K562 (cell line): ENCODE data around the gene MRPL22. TPM values are rescaled to one million over a fixed set of nuclear protein-coding genes. Genes with fewer than 3 reads are reported as not detected.
"Not testable (repeated sequence)": the region's sequence is repeated elsewhere in the genome, so short reads cannot be mapped to it uniquely, and the experiment has no call there.

Source experiments
- ATAC-seq: fragments of 200-7000 bp; cut with Tn5 transposase; 3 replicates; pipeline ENCODE4 v1.9.1; 2020; ENCODE audit warnings: moderate library complexity
- BruUV-seq: library from RNA; stranded (reverse); fragments of 400-500 nt; replicated peaks from 2 replicates; lab custom pipeline; 2021; lab: Mats Ljungman, UMichigan
- CTCF ChIA-PET: fragments of 300-600 bp; formaldehyde crosslinking; extraction: SDS; loops from one replicate; lab custom pipeline; 2021; ENCODE audit warnings: low intra/inter-chr PET ratio; lab: Yijun Ruan, JAX
- POLR2A ChIA-PET: fragments of 300-600, 350-650 bp; sonication (Branson Sonifier 250); formaldehyde crosslinking; extraction: SDS; loops from one replicate; lab custom pipeline; 2021; ENCODE audit warnings: antibody characterized with exemption, inconsistent platforms; lab: Yijun Ruan, JAX
- DNase-seq, 4 experiments: peaks; one replicate each; pipeline versions ENCODE4 v3.0.0 to v3.0.0-alpha.2; 2011 to 2018; ENCODE audit warnings: low spot score in 3 of 4, mixed read lengths in 3 of 4; ENCODE audit errors: extremely low read depth in 1 of 4
- FAIRE-seq: peaks from 2 replicates; lab custom pipeline; 2011; peaks lifted over from hg19 to GRCh38; lab: Jason Lieb, UNC
- H2AFZ ChIP-seq: 2 replicates; pipeline ENCODE4 v1.6.0; 2011; ENCODE audit warnings: low read depth, low read length, control low read depth, inconsistent platforms
- H3K27ac ChIP-seq: fragments of 200-600 bp; 3 replicates; pipeline ENCODE4 v1.8.0; 2011; ENCODE audit warnings: low read depth, mild to moderate bottlenecking, control low read depth, inconsistent platforms, low read length, moderate library complexity, mixed read lengths; ENCODE audit errors: extremely low read depth
- H3K27me3 ChIP-seq, 2 experiments: fragments of 300-600 bp in 1 of 2; 2 replicates in 1 of 2; 3 replicates in 1 of 2; pipeline versions ENCODE4 v1.6.0 to v1.8.0; 2011; ENCODE audit warnings: inconsistent platforms in 2 of 2, low read length in 2 of 2, mild to moderate bottlenecking in 1 of 2, mixed read lengths in 1 of 2, moderate library complexity in 1 of 2; ENCODE audit not compliant: control insufficient read depth in 2 of 2, insufficient read depth in 2 of 2
- H3K36me3 ChIP-seq: fragments of 300-600 bp; 3 replicates; pipeline ENCODE4 v1.8.0; 2011; ENCODE audit warnings: mild to moderate bottlenecking, low read length, inconsistent platforms; ENCODE audit not compliant: control insufficient read depth, insufficient read depth
- H3K4me1 ChIP-seq, 2 experiments: fragments of 200-600 bp in 1 of 2; replicated peaks in 1 of 2; 2 replicates in 1 of 2; 3 replicates in 1 of 2; pipeline versions ENCODE4 v1.5.1 to v1.8.0; 2011; ENCODE audit warnings: inconsistent platforms in 2 of 2, low read length in 2 of 2, mild to moderate bottlenecking in 1 of 2, mixed read lengths in 1 of 2, moderate library complexity in 1 of 2; ENCODE audit not compliant: control insufficient read depth in 2 of 2, insufficient read depth in 2 of 2
- H3K4me2 ChIP-seq: 2 replicates; pipeline ENCODE4 v1.6.1; 2011; ENCODE audit warnings: low read length, control low read depth, inconsistent platforms, mixed read lengths; ENCODE audit not compliant: insufficient read depth
- H3K4me3 ChIP-seq: fragments of 200-600 bp; sonication (generic), shearing (Covaris generic); 2 replicates; pipeline ENCODE4 v1.5.1; 2016; ENCODE audit warnings: control low read depth, inconsistent platforms
- H3K79me2 ChIP-seq: fragments of 200-600 bp; 3 replicates; pipeline ENCODE4 v1.8.0; 2011; ENCODE audit warnings: low read length, inconsistent platforms; ENCODE audit not compliant: control insufficient read depth, insufficient read depth
- H3K9ac ChIP-seq, 2 experiments: 2 replicates each; pipeline versions ENCODE4 v1.6.0 to v1.6.1; 2011; ENCODE audit warnings: low read depth in 2 of 2, low read length in 2 of 2, control low read depth in 1 of 2, inconsistent platforms in 1 of 2, mild to moderate bottlenecking in 1 of 2, mixed read lengths in 1 of 2; ENCODE audit not compliant: insufficient read depth in 1 of 2
- H3K9me1 ChIP-seq: one replicate; pipeline ENCODE4 v1.6.0; 2011; ENCODE audit warnings: inconsistent platforms, mild to moderate bottlenecking, low read length, moderate library complexity; ENCODE audit not compliant: control insufficient read depth, insufficient read depth
- H3K9me3 ChIP-seq: replicated peaks from 2 replicates; pipeline ENCODE4 v1.5.1; 2011; ENCODE audit warnings: low read depth, low read length, inconsistent platforms; ENCODE audit not compliant: control insufficient read depth, insufficient read depth
- H4K20me1 ChIP-seq: replicated peaks from 2 replicates; pipeline ENCODE4 v1.6.1; 2011; ENCODE audit warnings: low read length, inconsistent platforms, mixed read lengths; ENCODE audit not compliant: control insufficient read depth, insufficient read depth
- DPF2 ChIP-seq: fragments of 450-650 bp; IDR thresholded peaks from 2 replicates; pipeline ENCODE4 v1.6.1; 2016
- RAD21 ChIP-seq, 2 experiments: fragments of 250-450 bp in 1 of 2; fragments of 450-650 bp in 1 of 2; sonication (Bioruptor Pico) in 1 of 2; formaldehyde crosslinking in 1 of 2; IDR thresholded peaks in 1 of 2; conservative IDR thresholded peaks in 1 of 2; 2 replicates each; pipeline versions ENCODE4 v1.4.0 to v1.8.0; 2020 to 2022; ENCODE audit warnings: mild to moderate bottlenecking in 2 of 2, moderate library complexity in 1 of 2
- ZBTB17 ChIP-seq: fragments of 450-650 bp; formaldehyde crosslinking; IDR thresholded peaks from 2 replicates; pipeline ENCODE4 v1.4.0; 2020; ENCODE audit warnings: mild to moderate bottlenecking
- WGBS: fragments of 100-300 bp; shearing (Covaris generic); methylation state at CpG from one replicate; pipeline ENCODE4 v1.1.6; 2016; ENCODE audit warnings: low coverage, mixed read lengths; ENCODE audit not compliant: insufficient coverage; ENCODE audit errors: missing lambda C conversion rate; 5-methylcytosine and 5-hydroxymethylcytosine counted together
- in situ Hi-C: fragments of 300-500 bp; cut with MboI; formaldehyde crosslinking; loops from 4 replicates; pipeline ENCODE4 v1.15.0; 2018; ENCODE audit warnings: inconsistent platforms, mixed read lengths
- intact Hi-C: fragments of 100-400 bp; cut with micrococcal nuclease; formaldehyde crosslinking; loops from 2 replicates; pipeline ENCODE4 v1.14.2; 2022
- polyA plus RNA-seq, 8 experiments: library from polyadenylated mRNA; depleted of rRNA in 4 of 8; stranded (reverse) in 5 of 8; unstranded in 3 of 8; fragments of >200 nt; fragmentation: Nextera tagmentation in 2 of 8; fragmentation: Illumina TruSeq in 1 of 8; extraction: Ambion mirVana in 2 of 8; extraction: Trizol in 1 of 8; gene quantifications; 2 replicates each; pipeline versions ENCODE4 v1.2.1 to v1.2.3, GENCODE V29; 2011 to 2014; ENCODE audit warnings: inconsistent platforms in 1 of 8, missing spikeins in 1 of 8
- total RNA-seq, 7 experiments: library from RNA; depleted of rRNA in 6 of 7; stranded (reverse); fragments of >200 nt in 6 of 7; fragmentation: Illumina TruSeq in 2 of 7; extraction: Trizol in 2 of 7; gene quantifications; 2 replicates each; pipeline versions ENCODE4 v1.2.1 to v1.2.3, GENCODE V29; 2011 to 2021; ENCODE audit warnings: low replicate concordance in 1 of 7
- TF ChIP-seq, protein P1 (sequence below), 2 experiments: fragments of 250-450 bp in 1 of 2; fragments of 450-650 bp in 1 of 2; sonication (Bioruptor Pico) in 1 of 2; IDR thresholded peaks; 2 replicates each; pipeline versions ENCODE4 v1.6.1 to v1.8.0; 2016 to 2021; ENCODE audit warnings: mild to moderate bottlenecking in 2 of 2, moderate library complexity in 2 of 2, missing compliant biosample characterization in 1 of 2, missing genetic modification characterization in 1 of 2

Gene MRPL22
- total and polyA plus RNA-seq, 9 of the 15 experiments (the other 6 are each of a cell fraction or from before 2014, with no cell fraction given) = 41.1 to 424 (median 102) TPM

DNA sequence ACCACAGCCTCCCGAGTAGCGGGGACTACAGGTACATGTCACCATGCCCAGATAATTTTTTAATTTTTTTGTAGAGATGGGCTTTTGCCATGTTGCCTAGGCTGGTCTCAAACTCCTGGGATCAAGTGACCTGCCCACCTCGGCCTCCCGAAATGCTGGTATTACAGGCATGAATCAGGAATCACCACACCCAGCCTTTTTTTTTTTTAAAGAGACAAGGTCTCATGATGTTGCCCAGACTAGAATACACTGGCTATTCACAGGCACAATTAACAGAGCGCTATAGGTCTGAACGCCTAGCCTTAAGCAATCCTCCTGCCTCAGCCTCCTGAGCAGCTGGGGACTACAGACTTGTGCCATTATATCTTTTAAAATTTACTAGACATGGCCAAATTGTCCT lies 39.0 kb upstream of the MRPL22 start:
- no peaks in the 10 kb centered on the region for H3K9me3 ChIP-seq
- FAIRE-seq (no peak), ATAC-seq (no peak), DNase-seq (no peak)
- no peak overlapping the region for H3K9ac ChIP-seq
- POLR2A ChIA-PET = interaction anchor here (1.1 to 1.2 kb wide), 2 partner anchors 10 to 16 kb away, joined by 3 read pairs; no protein-coding TSS in a partner anchor
- no peaks in the 10 kb centered on the region for H3K27me3 ChIP-seq
- CTCF ChIA-PET = interaction anchor here (0.6 kb wide), 1 partner anchor 11 kb away, joined by 3 read pairs; no protein-coding TSS in a partner anchor
- no peak overlapping the region for H3K27ac ChIP-seq
- no peaks in the 10 kb centered on the region for H3K79me2 ChIP-seq
- in situ Hi-C loops = no loop called here
- no TSS peak for BruUV-seq
- no peaks in the 10 kb centered on the region for H3K9me1 ChIP-seq
- H3K4me2 ChIP-seq = no peak overlapping the region
- no peak overlapping the region for H3K4me3 ChIP-seq
- TF ChIP-seq ZBTB17 (CRISPR knock-in tag) = no peak
- TF ChIP-seq RAD21 (CRISPR knock-in tag; conservative IDR thresholded peaks at IDR 0.05 in 1 of 2, IDR thresholded peaks at IDR 0.05 in 1 of 2) = no peak
- TF ChIP-seq, protein P1, sequence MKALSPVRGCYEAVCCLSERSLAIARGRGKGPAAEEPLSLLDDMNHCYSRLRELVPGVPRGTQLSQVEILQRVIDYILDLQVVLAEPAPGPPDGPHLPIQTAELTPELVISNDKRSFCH (CRISPR knock-in tag; IDR thresholded peaks at IDR 0.05) = no peak
- TF ChIP-seq, protein P1 (tag; IDR thresholded peaks at IDR 0.05) = no peak
- no peak for TF ChIP-seq DPF2
- H3K4me1 ChIP-seq = no peaks in the 10 kb centered on the region
- intact Hi-C loops = no loop called here
- H2AFZ ChIP-seq = no peak overlapping the region
- WGBS = 89% methylated on average over 6 of the region's 6 CpGs
- peaks cover 98% of the 10 kb centered on the region for H3K36me3 ChIP-seq
- no peaks in the 10 kb centered on the region; the same call in 1 of the 2 replicates for H4K20me1 ChIP-seq

DNA sequence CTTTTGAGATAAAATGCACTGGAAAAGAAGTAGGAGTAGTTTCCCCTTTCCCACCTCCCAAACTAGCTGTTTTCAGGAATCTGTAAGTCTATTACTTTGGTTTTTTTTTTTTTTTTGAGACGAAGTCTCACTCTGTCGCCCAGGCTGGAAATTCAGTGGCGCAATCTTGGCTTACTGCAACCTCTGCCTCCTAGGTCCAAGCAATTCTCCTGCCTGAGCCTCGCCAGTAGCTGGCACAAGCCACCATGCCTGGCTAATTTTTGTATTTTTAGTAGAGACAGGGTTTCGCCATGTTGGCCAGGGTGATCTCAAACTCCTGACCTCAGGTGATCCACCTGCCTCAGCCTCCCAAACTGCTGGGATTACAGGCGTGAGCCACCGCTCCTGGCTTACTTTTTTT lies 35.3 kb upstream of the MRPL22 start:
- H3K36me3 ChIP-seq = peaks cover 94% of the 10 kb centered on the region
- H3K4me1 ChIP-seq, H3K4me2 ChIP-seq, H3K27me3 ChIP-seq, H3K9ac ChIP-seq, BruUV-seq, H3K9me1 ChIP-seq, CTCF ChIA-PET, H2AFZ ChIP-seq, H3K4me3 ChIP-seq, H3K79me2 ChIP-seq, H3K9me3 ChIP-seq, FAIRE-seq, intact Hi-C loops, H3K27ac ChIP-seq, in situ Hi-C loops, ATAC-seq, DNase-seq, H4K20me1 ChIP-seq: not testable (repeated sequence)
- POLR2A ChIA-PET = interaction anchor here (1.4 kb wide), 1 partner anchor 11 kb away, joined by 3 read pairs; no protein-coding TSS in a partner anchor
- 92% methylated on average over 7 of the region's 7 CpGs for WGBS
